OCI-LY7 (cell line): ENCODE measurements around the gene DICER1. TPM values are rescaled to one million over a fixed set of nuclear protein-coding genes. Genes with fewer than 3 reads are reported as not detected.
A peak's percentile ranks its signal among the peaks of the same experiment; 100 is the strongest.

Source experiments
- BruUV-seq: library from RNA; stranded (reverse); fragments of 400-500 nt; replicated peaks from 2 replicates; lab custom pipeline; 2021; lab: Mats Ljungman, UMichigan
- CTCF ChIA-PET: fragments of 300-600 bp; sonication (Branson Sonifier 250); formaldehyde crosslinking; loops from one replicate; lab custom pipeline; 2022; ENCODE audit warnings: antibody characterized with exemption; ENCODE audit not compliant: unreplicated experiment; lab: Charles Lee
- POLR2A ChIA-PET: fragments of 300-600 bp; sonication (Branson Sonifier 250); formaldehyde crosslinking; loops from one replicate; lab custom pipeline; 2022; ENCODE audit warnings: antibody characterized with exemption; lab: Charles Lee
- DNase-seq: peaks from one replicate; pipeline ENCODE4 v3.0.0-alpha.2; 2015; ENCODE audit warnings: low spot score
- H2AFZ ChIP-seq: fragments of 200-600 bp; sonication (generic), shearing (Covaris generic); 2 replicates; pipeline ENCODE4 v1.6.1; 2014; ENCODE audit warnings: mild to moderate bottlenecking, antibody characterized with exemption, low read length, moderate library complexity
- H3K27ac ChIP-seq: fragments of 200-600 bp; sonication (generic); 2 replicates; pipeline ENCODE4 v1.5.1; 2014; ENCODE audit warnings: mixed run types, low read depth, mild to moderate bottlenecking, moderate library complexity, low read length, inconsistent platforms; ENCODE audit not compliant: poor library complexity, severe bottlenecking
- H3K36me3 ChIP-seq: fragments of 200-600 bp; sonication (generic); 2 replicates; pipeline ENCODE4 v1.6.1; 2014; ENCODE audit warnings: mild to moderate bottlenecking, antibody characterized with exemption, low read length, moderate library complexity, mixed read lengths; ENCODE audit not compliant: insufficient read depth
- H3K4me1 ChIP-seq: fragments of 200-600 bp; sonication (generic); 2 replicates; pipeline ENCODE4 v1.5.1; 2014; ENCODE audit warnings: mild to moderate bottlenecking, low read length; ENCODE audit not compliant: insufficient read depth, poor library complexity, severe bottlenecking
- H3K4me2 ChIP-seq: fragments of 200-600 bp; sonication (generic); 2 replicates; pipeline ENCODE4 v1.6.1; 2014; ENCODE audit warnings: mild to moderate bottlenecking, low read length
- H3K4me3 ChIP-seq: fragments of 200-600 bp; sonication (generic); 2 replicates; pipeline ENCODE4 v1.5.1; 2014; ENCODE audit warnings: mild to moderate bottlenecking, low read depth, low read length; ENCODE audit not compliant: poor library complexity, severe bottlenecking
- H3K79me2 ChIP-seq: fragments of 200-600 bp; sonication (generic); 2 replicates; pipeline ENCODE4 v1.6.1; 2016; ENCODE audit warnings: low read depth, mild to moderate bottlenecking, low read length, moderate library complexity, mixed read lengths; ENCODE audit not compliant: insufficient read depth
- H3K9me2 ChIP-seq: fragments of 200-600 bp; sonication (generic); 2 replicates; pipeline ENCODE4 v1.6.1; 2016; ENCODE audit warnings: mild to moderate bottlenecking, low read length, mixed read lengths; ENCODE audit not compliant: insufficient read depth
- H3K9me3 ChIP-seq: fragments of 200-600 bp; sonication (generic); 2 replicates; pipeline ENCODE4 v1.6.1; 2014; ENCODE audit warnings: mild to moderate bottlenecking, mixed run types, low read length, mixed read lengths
- H4K20me1 ChIP-seq: fragments of 200-600 bp; sonication (generic); 2 replicates; pipeline ENCODE4 v1.6.1; 2014; ENCODE audit warnings: mild to moderate bottlenecking, antibody characterized with exemption, low read length, moderate library complexity, mixed read lengths; ENCODE audit not compliant: insufficient read depth
- EZH2phosphoT487 ChIP-seq: fragments of 200-600 bp; sonication (generic); IDR thresholded peaks from 2 replicates; pipeline ENCODE4 v1.6.1; 2018; ENCODE audit warnings: low read depth, borderline replicate concordance, mild to moderate bottlenecking, mixed run types, antibody characterized with exemption, low read length, moderate library complexity, mixed read lengths
- intact Hi-C: fragments of 100-400 bp; cut with micrococcal nuclease; formaldehyde crosslinking; loops from one replicate; pipeline ENCODE4 v1.10.0; 2022; ENCODE audit not compliant: unreplicated experiment
- microRNA-seq: library from miRNA; unstranded; fragments of <30 nt; microRNA quantifications from one replicate; pipeline ENCODE4 v1.2.0, GENCODE V29; 2022; ENCODE audit warnings: borderline replicate concordance
- small RNA-seq: library from RNA; depleted of rRNA; stranded (forward); fragments of <200 nt; gene quantifications from one replicate; pipeline ENCODE3, GENCODE V24; 2014
- total RNA-seq, 2 experiments: library from RNA; depleted of rRNA in 1 of 2; stranded (reverse); fragments of >200 nt in 1 of 2; shearing (Covaris generic) in 1 of 2; gene quantifications; 2 replicates each; pipeline ENCODE4 v1.2.3, GENCODE V29; 2014 to 2022
- TF ChIP-seq, protein P1 (sequence below): fragments of 200-600 bp; sonication (generic); conservative IDR thresholded peaks from 2 replicates; pipeline ENCODE4 v1.5.1; 2014; ENCODE audit warnings: mild to moderate bottlenecking, antibody characterized with exemption, low read length, moderate library complexity, mixed read lengths

DICER1 gene
- total RNA-seq, 2 experiments from 2014 or later = 60.3 to 62.2 TPM

DNA sequence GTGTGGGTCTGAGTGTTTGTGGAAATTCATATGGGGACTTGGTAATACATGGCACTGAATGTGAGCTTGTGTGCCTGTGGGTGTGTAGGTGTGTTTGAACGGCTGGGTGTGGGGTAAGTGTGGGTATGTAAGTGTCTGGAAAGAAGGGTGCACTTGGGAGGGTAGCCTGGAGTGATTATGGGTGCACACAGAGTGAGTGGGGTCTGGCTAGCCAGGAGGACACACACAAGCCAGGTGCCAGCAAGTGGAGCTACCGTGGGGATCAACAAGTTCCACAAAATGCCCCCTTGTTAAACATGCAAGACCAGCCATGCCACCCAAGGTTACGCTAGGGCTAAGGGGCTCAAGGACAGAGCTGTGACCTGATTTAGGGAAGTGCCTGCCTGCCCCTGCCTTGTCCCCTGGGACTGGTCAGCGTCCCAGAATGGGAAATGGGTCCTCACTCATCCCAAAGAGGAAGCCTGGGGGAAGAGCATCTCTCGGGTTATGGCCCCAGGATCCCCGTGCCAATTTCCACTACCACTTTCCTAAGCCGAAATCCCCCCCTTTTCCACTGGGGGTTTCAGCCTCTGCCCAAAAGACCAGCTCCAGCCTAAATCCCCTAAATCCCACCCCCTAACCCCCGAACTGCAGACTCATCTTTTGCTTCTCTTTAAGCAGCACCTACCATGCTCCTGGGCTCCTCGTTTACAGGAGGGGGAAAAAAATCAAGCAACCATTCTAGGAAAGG is 118.6 kb downstream of the DICER1 start:
- no peaks in the 10 kb centered on the region for H3K79me2 ChIP-seq
- no peaks in the 10 kb centered on the region for H3K36me3 ChIP-seq
- H2AFZ ChIP-seq = no peak overlapping the region
- no peak for DNase-seq
- 0 out of 2 replicates have a peak, but pooled peaks cover 2% of the 10 kb centered on the region for H3K9me3 ChIP-seq
- TF ChIP-seq, protein P1, sequence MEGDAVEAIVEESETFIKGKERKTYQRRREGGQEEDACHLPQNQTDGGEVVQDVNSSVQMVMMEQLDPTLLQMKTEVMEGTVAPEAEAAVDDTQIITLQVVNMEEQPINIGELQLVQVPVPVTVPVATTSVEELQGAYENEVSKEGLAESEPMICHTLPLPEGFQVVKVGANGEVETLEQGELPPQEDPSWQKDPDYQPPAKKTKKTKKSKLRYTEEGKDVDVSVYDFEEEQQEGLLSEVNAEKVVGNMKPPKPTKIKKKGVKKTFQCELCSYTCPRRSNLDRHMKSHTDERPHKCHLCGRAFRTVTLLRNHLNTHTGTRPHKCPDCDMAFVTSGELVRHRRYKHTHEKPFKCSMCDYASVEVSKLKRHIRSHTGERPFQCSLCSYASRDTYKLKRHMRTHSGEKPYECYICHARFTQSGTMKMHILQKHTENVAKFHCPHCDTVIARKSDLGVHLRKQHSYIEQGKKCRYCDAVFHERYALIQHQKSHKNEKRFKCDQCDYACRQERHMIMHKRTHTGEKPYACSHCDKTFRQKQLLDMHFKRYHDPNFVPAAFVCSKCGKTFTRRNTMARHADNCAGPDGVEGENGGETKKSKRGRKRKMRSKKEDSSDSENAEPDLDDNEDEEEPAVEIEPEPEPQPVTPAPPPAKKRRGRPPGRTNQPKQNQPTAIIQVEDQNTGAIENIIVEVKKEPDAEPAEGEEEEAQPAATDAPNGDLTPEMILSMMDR = no peak
- TF ChIP-seq EZH2phosphoT487 = no peak
- no peak overlapping the region for H3K4me2 ChIP-seq
- no peak overlapping the region for H3K4me3 ChIP-seq
- ChIA-PET POLR2A (no interaction called here), CTCF (no interaction called here)
- no TSS peak for BruUV-seq
- H3K9me2 ChIP-seq = no peaks in the 10 kb centered on the region
- intact Hi-C loops = no loop called here
- H3K27ac ChIP-seq = no peak overlapping the region
- no peaks in the 10 kb centered on the region for H4K20me1 ChIP-seq
- H3K4me1 ChIP-seq = peaks cover 16% of the 10 kb centered on the region

- Histone ChIP-seq H3K4me2 (no peak overlapping the region), H3K27ac (no peak overlapping the region), H2AFZ (no peak overlapping the region), H3K79me2 (no peaks in the 10 kb centered on the region), H3K4me1 (peaks cover 16% of the 10 kb centered on the region), H3K9me2 (no peaks in the 10 kb centered on the region), H4K20me1 (no peaks in the 10 kb centered on the region), H3K36me3 (no peaks in the 10 kb centered on the region), H3K4me3 (no peak overlapping the region), H3K9me3 (0 out of 2 replicates have a peak, but pooled peaks cover 10% of the 10 kb centered on the region)
- DNase-seq = no peak
- TF ChIP-seq, protein P1 = no peak
- TF ChIP-seq EZH2phosphoT487 = no peak
- ChIA-PET POLR2A (no interaction called here), CTCF (no interaction called here)
- intact Hi-C loops = no loop called here
- BruUV-seq = no TSS peak
Observed at GRCh38 chr14:95037273-95037672, 120.1 kb downstream of the DICER1 start.

Small RNA genes within 50 kb of the gene (microRNA-seq; reads per million reads assigned to microRNA genes)
- 47.7 reads per million, percentile 43 among the genes with 10 or more reads in this experiment for gene MIR3173

Small RNA genes within 50 kb of the gene (small RNA-seq; reads per million reads assigned to genes)
- gene MIR3173 = not detected

Other genes with a start within 250 kb of the DICER1 start
- gene CLMN, start 162.4 kb upstream of the DICER1 start, total RNA-seq (2014; rRNA removed; shearing (Covaris generic)) = 5.8 and 6.8 TPM in 2 replicates
- gene CLMN, start 162.4 kb upstream of the DICER1 start, total RNA-seq (2022) = 12.0 and 13.0 TPM in 2 replicates